SU-DHL-6 (cell line): ENCODE measurements around the gene EYS.

Source experiments
- CTCF ChIP-seq: fragments of 200-600 bp; sonication (generic); IDR thresholded peaks from one replicate; pipeline ENCODE4 v1.5.1; 2017; ENCODE audit warnings: antibody characterized with exemption, mild to moderate bottlenecking, low read length, moderate library complexity; ENCODE audit not compliant: insufficient read depth, poor library complexity, severe bottlenecking
- EZH2phosphoT487 ChIP-seq: fragments of 200-600 bp; sonication (generic), shearing (Covaris generic); conservative IDR thresholded peaks from 2 replicates; pipeline ENCODE4 v1.6.1; 2018; ENCODE audit warnings: mild to moderate bottlenecking, antibody characterized with exemption, low read length, moderate library complexity, mixed read lengths

GRCh38 chr6:64983089-64983488 lies 723.9 kb downstream of the EYS start:
- TF ChIP-seq CTCF (no peak), EZH2phosphoT487 (no peak)
